Measurements from ENCODE around the gene LARGE1.

DNA sequence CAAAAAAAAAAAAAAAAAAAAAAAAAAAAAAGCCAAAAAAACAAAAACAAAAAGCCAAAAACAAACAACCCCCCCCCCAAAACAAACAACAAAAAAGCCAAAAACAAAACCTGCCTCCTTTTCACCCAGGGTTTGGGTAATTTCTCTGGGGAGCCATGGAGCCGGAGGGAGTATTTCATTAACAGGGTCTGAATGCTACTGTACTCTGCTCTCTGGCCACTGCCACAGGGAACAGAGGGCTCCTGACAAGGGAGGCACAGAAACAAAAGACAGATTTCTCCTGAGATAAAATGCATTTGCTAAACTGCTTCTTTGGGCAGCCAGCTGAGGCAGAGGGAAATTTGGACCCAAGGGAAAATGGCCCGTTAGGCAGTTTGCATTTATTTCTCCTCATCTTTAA, 596.0 kb downstream of the LARGE1 start:
- TF ChIP-seq EZH2 (IDR thresholded peaks at IDR 0.05; ENCODE audit: borderline replicate concordance) = no peak
- TF ChIP-seq, protein P1, sequence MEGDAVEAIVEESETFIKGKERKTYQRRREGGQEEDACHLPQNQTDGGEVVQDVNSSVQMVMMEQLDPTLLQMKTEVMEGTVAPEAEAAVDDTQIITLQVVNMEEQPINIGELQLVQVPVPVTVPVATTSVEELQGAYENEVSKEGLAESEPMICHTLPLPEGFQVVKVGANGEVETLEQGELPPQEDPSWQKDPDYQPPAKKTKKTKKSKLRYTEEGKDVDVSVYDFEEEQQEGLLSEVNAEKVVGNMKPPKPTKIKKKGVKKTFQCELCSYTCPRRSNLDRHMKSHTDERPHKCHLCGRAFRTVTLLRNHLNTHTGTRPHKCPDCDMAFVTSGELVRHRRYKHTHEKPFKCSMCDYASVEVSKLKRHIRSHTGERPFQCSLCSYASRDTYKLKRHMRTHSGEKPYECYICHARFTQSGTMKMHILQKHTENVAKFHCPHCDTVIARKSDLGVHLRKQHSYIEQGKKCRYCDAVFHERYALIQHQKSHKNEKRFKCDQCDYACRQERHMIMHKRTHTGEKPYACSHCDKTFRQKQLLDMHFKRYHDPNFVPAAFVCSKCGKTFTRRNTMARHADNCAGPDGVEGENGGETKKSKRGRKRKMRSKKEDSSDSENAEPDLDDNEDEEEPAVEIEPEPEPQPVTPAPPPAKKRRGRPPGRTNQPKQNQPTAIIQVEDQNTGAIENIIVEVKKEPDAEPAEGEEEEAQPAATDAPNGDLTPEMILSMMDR (IDR thresholded peaks at IDR 0.05; ENCODE audit: poor library complexity) = no peak

All from hepatocyte (in vitro differentiated cells).